Transverse colon (tissue), 3 donors: ENCODE measurements around the gene CYP2C19.

Experiments used
- CTCF ChIP-seq, 5 experiments: fragments of 200-600 bp in 3 of 5; fragments of 450-650 bp in 2 of 5; sonication (generic) in 3 of 5; IDR thresholded peaks; 1 replicate in 2 of 5; 2 replicates in 3 of 5; pipeline ENCODE4 v1.5.1; 2016 to 2017; ENCODE audit warnings: antibody characterized with exemption in 5 of 5, inconsistent platforms in 3 of 5, mild to moderate bottlenecking in 2 of 5, moderate library complexity in 1 of 5
- EP300 ChIP-seq: sonication (generic); formaldehyde crosslinking; IDR thresholded peaks from one replicate; pipeline ENCODE4 v1.6.1; 2017; ENCODE audit warnings: antibody characterized with exemption, low read depth
- POLR2A ChIP-seq: fragments of 450-650 bp; IDR thresholded peaks from one replicate; pipeline ENCODE4 v1.6.1; 2016; ENCODE audit warnings: antibody characterized with exemption, mild to moderate bottlenecking, moderate library complexity

GRCh38 chr10:94852438-94852837, 90.0 kb downstream of the CYP2C19 start:
- TF ChIP-seq POLR2A (no peak), CTCF (IDR thresholded peaks at IDR 0.05) (no peak), EP300 (no peak)
